ENCODE results near the gene STXBP5L. TPM values are rescaled to one million over a fixed set of nuclear protein-coding genes. Genes with fewer than 3 reads are reported as not detected.
"Not testable (repeated sequence)": the region's sequence is repeated elsewhere in the genome, so short reads cannot be mapped to it uniquely, and the experiment has no call there.

The STXBP5L gene
- total RNA-seq, 2 experiments from 2014 or later: not detected

- ChIA-PET POLR2A (no interaction called here), CTCF (no interaction called here)
- H3K27me3 Mint-ChIP-seq: peaks cover 16% of the 10 kb centered on the region
- no peak overlapping the region for H3K27ac ChIP-seq (ENCODE audit: low read depth in 1 of 2, low read length in 2 of 2)
- TF ChIP-seq CTCF (IDR thresholded peaks at IDR 0.05): no peak
- no peaks in the 10 kb centered on the region for H3K9me3 Mint-ChIP-seq
- DNase-seq: no peak
- H3K9me3 ChIP-seq (ENCODE audit: control insufficient read depth in 1 of 2, insufficient read depth in 1 of 2, low read length in 2 of 2): no peaks in the 10 kb centered on the region
- intact Hi-C loops (cut with DNase I, micrococcal nuclease): no loop called here
- H3K36me3 ChIP-seq (ENCODE audit: insufficient read depth, low read length): no peaks in the 10 kb centered on the region
- no peaks in the 10 kb centered on the region for H3K36me3 Mint-ChIP-seq (ENCODE audit: low read depth)
- no peak overlapping the region for H3K27ac Mint-ChIP-seq
- no peaks in the 10 kb centered on the region for H3K27me3 ChIP-seq (ENCODE audit: control insufficient read depth in 1 of 2, insufficient read depth in 2 of 2, low read length in 2 of 2)
- no peak for ATAC-seq (ENCODE audit: poor library complexity)
- H3K4me3 ChIP-seq (ENCODE audit: low read length): no peak overlapping the region
- no peaks in the 10 kb centered on the region for H3K4me1 ChIP-seq (ENCODE audit: insufficient read depth, low read length)
- no peak overlapping the region for H3K4me3 Mint-ChIP-seq
- H3K4me1 Mint-ChIP-seq (ENCODE audit: low read depth): no peaks in the 10 kb centered on the region
These were observed 15.1 kb upstream of the STXBP5L start for GRCh38 chr3:120892921-120893320.

GRCh38 chr3:120894316-120895057 is 13.5 kb upstream of the STXBP5L start:
- no peak overlapping the region for H3K27ac ChIP-seq (ENCODE audit: low read depth in 1 of 2, low read length in 2 of 2)
- POLR2A ChIA-PET: no interaction called here
- H3K27me3 Mint-ChIP-seq: peaks cover 11% of the 10 kb centered on the region
- CTCF ChIA-PET: no interaction called here
- H3K9me3 Mint-ChIP-seq: no peaks in the 10 kb centered on the region
- no peak for TF ChIP-seq CTCF (IDR thresholded peaks at IDR 0.05)
- DNase-seq (no peak), ATAC-seq (ENCODE audit: poor library complexity) (no peak)
- H3K4me1 ChIP-seq (ENCODE audit: insufficient read depth, low read length): no peaks in the 10 kb centered on the region
- H3K27me3 ChIP-seq (ENCODE audit: control insufficient read depth in 1 of 2, insufficient read depth in 2 of 2, low read length in 2 of 2): no peaks in the 10 kb centered on the region
- no peaks in the 10 kb centered on the region for H3K36me3 ChIP-seq (ENCODE audit: insufficient read depth, low read length)
- H3K4me3 ChIP-seq (ENCODE audit: low read length): no peak overlapping the region
- intact Hi-C loops (cut with DNase I, micrococcal nuclease): no loop called here
- no peak overlapping the region for H3K4me3 Mint-ChIP-seq
- H3K9me3 ChIP-seq (ENCODE audit: control insufficient read depth in 1 of 2, insufficient read depth in 1 of 2, low read length in 2 of 2): no peaks in the 10 kb centered on the region
- H3K27ac Mint-ChIP-seq: no peak overlapping the region
- H3K4me1 Mint-ChIP-seq (ENCODE audit: low read depth): no peaks in the 10 kb centered on the region
- H3K36me3 Mint-ChIP-seq (ENCODE audit: low read depth): no peaks in the 10 kb centered on the region

GRCh38 chr3:120901716-120902115 is 6.3 kb upstream of the STXBP5L start:
- H3K36me3 Mint-ChIP-seq (ENCODE audit: low read depth); H3K36me3 ChIP-seq (ENCODE audit: insufficient read depth, low read length); H3K4me3 Mint-ChIP-seq; H3K27ac Mint-ChIP-seq; H3K4me1 Mint-ChIP-seq (ENCODE audit: low read depth); intact Hi-C loops (cut with DNase I, micrococcal nuclease); H3K9me3 Mint-ChIP-seq; H3K27ac ChIP-seq (ENCODE audit: low read depth in 1 of 2, low read length in 2 of 2); H3K9me3 ChIP-seq (ENCODE audit: control insufficient read depth in 1 of 2, insufficient read depth in 1 of 2, low read length in 2 of 2); POLR2A ChIA-PET; H3K4me1 ChIP-seq (ENCODE audit: insufficient read depth, low read length); H3K4me3 ChIP-seq (ENCODE audit: low read length); CTCF ChIA-PET; H3K27me3 ChIP-seq (ENCODE audit: control insufficient read depth in 1 of 2, insufficient read depth in 2 of 2, low read length in 2 of 2); ATAC-seq (ENCODE audit: poor library complexity); DNase-seq: not testable (repeated sequence)
- peaks cover 40% of the 10 kb centered on the region for H3K27me3 Mint-ChIP-seq

- Mint-ChIP-seq H3K9me3 (peaks cover 14% of the 10 kb centered on the region), H3K4me3 (no peak overlapping the region), H3K27me3 (peaks cover 55% of the 10 kb centered on the region), H3K27ac (no peak overlapping the region), H3K4me1 (ENCODE audit: low read depth) (peaks cover 9% of the 10 kb centered on the region), H3K36me3 (ENCODE audit: low read depth) (no peaks in the 10 kb centered on the region)
- CTCF ChIA-PET: interaction anchor here (1.5 kb wide), 1 partner anchor 8 kb away, joined by 3 read pairs; no protein-coding TSS in a partner anchor
- TF ChIP-seq CTCF (IDR thresholded peaks at IDR 0.05): no peak
- Histone ChIP-seq H3K36me3 (ENCODE audit: insufficient read depth, low read length) (no peaks in the 10 kb centered on the region), H3K9me3 (ENCODE audit: control insufficient read depth in 1 of 2, insufficient read depth in 1 of 2, low read length in 2 of 2) (peaks cover 0 to 13% of the 10 kb centered on the region in 2 experiments), H3K4me3 (ENCODE audit: low read length) (no peak overlapping the region), H3K27ac (ENCODE audit: low read depth in 1 of 2, low read length in 2 of 2) (no peak overlapping the region), H3K27me3 (ENCODE audit: control insufficient read depth in 1 of 2, insufficient read depth in 2 of 2, low read length in 2 of 2) (peaks cover 14 to 24% of the 10 kb centered on the region in 2 experiments), H3K4me1 (ENCODE audit: insufficient read depth, low read length) (peaks cover 6% of the 10 kb centered on the region)
- DNase-seq (no peak), ATAC-seq (ENCODE audit: poor library complexity) (no peak)
- intact Hi-C loops (cut with DNase I, micrococcal nuclease): no loop called here
- POLR2A ChIA-PET: no interaction called here
These were observed 4.8 kb upstream of the STXBP5L start for GRCh38 chr3:120903221-120903620.

All from CD4-positive, alpha-beta T cell (primary cell).